NCI-H446 treated with DMSO at 0.1 percent for 48 hours (cell line): ENCODE data around the gene IGHMBP2.

ENCODE experiments used
- DNase-seq: peaks from one replicate; lab custom pipeline; 2025; lab: John Stamatoyannopoulos, UW

Gene IGHMBP2

GRCh38 chr11:68939583-68940555, 36.2 kb downstream of the IGHMBP2 start:
- no peak for DNase-seq

GRCh38 chr11:68940651-68941323, 37.1 kb downstream of the IGHMBP2 start:
- DNase-seq, result no peak

DNA sequence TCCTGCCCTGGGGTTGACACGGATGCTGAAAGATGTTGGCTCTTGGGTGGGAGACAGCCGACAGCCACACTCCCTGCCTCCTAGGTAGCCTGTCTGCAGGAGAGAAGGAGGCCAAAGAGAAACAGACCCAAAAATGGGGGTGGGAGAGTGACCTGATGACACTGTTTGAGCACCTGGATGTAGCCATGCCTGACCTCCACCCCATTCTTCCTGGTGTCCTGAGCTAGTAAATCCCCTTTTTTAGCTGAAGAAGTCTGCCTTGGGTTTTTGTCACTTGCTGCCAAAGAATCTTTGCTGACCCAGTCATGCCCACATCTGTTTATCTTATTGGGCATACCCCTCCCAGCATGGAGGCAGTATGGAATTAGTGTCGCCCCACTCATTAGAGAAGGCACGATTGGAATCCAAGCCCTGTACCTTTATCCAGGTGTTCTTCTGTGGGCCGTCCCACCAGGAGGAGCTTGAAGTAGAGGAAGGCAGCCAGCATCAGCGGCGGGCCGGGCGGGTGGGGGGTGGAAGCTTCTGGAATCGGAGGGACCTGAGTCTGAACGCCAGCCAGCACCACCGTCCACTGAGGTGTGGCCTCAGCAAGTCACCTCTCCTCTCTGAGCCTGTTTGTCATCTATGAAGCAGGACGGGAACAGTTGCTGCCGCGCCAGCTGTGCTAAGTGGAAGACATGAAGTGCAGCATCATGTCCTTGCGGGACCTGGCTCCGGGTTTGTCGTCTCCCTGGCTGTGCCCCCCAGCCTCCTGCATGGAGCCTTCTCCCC, 37.8 kb downstream of the IGHMBP2 start:
- DNase-seq, result no peak

- no peak for DNase-seq
Observed at GRCh38 chr11:68942095-68942620, 38.5 kb downstream of the IGHMBP2 start.

DNA sequence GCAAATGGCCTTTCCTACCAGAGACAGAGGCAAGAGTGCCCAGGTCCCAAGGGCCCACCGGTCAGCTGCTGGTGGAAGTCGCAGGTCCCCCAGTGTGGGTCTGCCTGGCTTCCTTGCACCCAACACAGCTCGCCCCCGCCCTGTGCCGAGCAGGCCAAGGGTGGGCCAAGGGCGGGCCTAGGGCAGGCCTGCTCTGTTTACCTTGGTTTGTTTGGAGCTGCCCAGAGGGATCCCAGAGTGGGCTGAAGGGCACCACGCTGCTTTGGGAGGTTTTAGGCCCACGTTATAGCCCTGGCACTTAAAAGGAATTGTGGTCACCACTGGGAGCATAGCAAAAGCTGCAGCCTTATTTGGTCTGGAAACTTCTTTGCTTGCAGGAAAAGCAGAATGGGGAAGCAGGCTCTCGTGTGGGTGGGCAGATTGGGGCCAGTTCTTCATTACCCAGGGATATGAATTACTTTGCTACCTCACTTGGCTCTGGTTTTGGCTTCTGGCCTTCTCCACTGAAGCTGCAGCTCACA, 39.1 kb downstream of the IGHMBP2 start:
- no peak for DNase-seq

GRCh38 chr11:68946416-68947090, 42.9 kb downstream of the IGHMBP2 start:
- DNase-seq, result no peak

- no peak for DNase-seq
Observed at GRCh38 chr11:68947151-68947550, 43.5 kb downstream of the IGHMBP2 start.

- DNase-seq, result no peak
Observed at GRCh38 chr11:68948496-68948895, 44.8 kb downstream of the IGHMBP2 start.

DNA sequence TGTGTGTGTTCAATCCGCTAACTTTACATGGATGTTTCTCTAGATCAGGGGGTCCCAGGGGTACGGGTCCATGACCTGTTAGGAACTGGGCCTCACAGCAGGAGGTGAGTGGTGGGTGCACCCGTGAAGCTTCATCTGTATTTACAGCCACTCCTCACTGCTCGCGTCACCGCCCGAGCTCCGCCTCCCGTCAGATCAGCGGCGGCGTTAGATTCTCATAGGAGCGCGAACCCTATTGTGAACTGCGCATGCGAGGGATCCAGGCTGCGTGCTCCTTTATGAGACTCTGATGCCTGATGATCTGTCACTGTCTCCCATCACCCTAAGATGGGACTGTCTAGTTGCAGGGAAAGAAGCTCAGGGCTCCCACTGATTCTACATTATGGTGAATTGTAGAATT, 45.2 kb downstream of the IGHMBP2 start:
- DNase-seq, result no peak

DNA sequence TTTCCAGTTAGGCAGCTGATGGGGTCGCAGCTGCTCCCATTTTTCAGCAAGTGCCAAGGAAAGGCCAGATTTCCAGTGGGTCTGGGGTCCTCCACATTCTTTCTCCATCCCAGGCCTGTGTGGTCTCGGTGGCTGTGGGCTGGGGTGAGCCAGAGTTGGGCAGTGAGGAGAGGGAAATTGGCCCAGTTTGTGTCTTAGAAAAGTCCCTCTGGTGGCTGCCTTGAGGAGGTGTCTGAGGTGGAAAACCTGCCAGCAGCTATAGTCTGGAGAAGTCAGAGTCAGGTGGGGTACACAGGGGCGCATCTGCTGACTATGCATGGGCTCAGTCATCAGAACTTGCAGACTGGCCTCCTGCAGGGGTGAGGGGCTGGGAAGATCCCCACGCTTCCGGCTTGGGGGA, 46.6 kb downstream of the IGHMBP2 start:
- no peak for DNase-seq

GRCh38 chr11:68950762-68951161, 47.1 kb downstream of the IGHMBP2 start:
- DNase-seq, result no peak

DNA sequence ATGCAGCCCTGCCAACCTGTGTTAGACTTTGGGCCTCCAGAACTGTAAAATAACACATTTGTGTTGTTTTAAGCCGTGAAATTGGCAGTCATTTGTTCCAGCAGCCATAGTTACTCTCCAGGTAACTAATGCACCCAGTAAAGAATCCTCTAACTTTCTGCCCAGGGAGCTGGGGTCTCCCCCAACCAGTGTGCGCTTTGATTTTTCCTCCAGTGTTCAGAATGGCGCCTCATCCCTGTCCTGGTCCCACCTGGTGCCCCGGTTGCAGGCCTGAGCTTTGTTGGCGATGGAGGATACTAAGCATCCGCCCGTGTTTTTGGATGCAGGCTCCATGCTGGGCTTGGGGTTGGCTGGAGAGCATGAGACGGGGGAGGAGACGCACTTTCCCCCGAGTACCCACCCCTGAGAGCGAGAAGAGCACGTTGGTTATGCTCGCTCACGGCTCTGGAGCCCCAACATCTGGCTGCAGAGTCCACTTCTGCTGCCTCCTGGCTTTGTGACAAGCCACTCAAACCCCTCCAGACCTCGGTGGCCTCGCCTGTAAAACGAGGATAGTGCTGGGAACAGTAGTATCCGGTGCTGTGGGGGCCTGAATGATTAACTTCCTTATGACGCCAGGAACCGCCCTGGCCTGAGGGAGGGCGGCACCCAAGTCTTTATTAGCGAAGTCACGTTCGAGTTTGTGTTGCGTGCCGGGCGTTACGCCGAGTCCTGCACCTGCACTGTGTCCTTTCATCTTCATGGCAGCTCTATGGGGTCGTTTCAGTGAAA, 51.3 kb downstream of the IGHMBP2 start:
- DNase-seq, result no peak

DNA sequence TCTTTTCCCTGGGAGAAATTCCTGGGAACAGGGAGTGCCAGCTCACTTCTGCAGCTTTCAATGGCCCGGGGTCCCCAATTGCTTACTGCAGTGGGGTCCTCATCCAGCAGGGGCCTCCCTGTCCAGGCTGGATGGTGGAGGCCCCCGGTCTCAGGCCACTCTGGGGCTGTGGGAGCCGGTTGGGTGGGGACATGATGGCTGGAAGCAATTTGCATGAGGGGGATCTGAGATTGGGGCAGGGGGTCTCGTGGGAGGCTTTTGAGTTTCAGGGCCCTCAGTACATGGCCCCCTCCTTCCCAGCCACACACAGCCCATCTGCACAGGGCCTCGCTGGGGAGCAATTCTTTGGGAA, 51.9 kb downstream of the IGHMBP2 start:
- no peak for DNase-seq

GRCh38 chr11:68956142-68956541, 52.5 kb downstream of the IGHMBP2 start:
- DNase-seq, result no peak

- no peak for DNase-seq
Observed at GRCh38 chr11:68956547-68957254, 53.0 kb downstream of the IGHMBP2 start.

- no peak for DNase-seq
Observed at GRCh38 chr11:68958211-68958610, 54.5 kb downstream of the IGHMBP2 start.

- DNase-seq, result no peak
Observed at GRCh38 chr11:68959465-68960293, 56.0 kb downstream of the IGHMBP2 start.

DNA sequence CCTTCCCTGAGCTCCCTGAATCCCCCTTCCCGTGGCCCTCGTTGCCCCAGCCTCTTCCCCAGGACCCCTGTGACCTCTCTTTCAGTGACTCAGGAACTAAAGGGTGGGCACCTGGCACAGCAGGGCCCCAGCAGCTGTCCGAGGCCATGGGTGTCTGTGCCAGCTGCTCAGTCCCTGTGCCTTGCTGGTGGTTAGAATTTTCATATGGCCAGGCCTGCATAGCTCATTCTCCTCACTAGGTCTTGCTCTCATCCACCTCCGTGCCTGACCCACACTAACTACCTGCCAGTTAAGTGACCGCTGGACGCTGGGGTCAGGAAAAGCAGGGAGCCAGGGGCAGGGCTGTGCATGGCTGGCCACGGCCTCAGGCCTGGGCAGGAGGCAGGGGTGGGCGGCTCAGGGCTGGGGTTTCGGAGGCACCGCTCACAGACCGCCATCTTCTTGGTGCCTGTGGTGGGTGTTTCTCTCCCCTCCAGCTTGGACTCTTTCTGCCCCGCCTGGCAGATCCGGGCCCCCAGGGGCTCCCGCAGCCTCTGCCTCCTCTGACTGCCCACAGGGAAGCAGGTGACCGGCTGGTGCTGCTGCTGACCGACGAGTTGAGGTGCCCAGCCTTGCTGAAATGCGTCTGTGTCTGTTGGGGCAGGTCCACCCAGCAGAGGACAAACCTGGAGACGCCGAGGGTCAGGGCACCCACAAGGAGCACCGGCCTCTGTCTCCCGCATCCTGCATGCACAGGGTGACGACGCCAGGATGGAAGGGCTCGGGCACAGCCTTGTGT, 56.8 kb downstream of the IGHMBP2 start:
- no peak for DNase-seq
